ENCODE results near the gene MNT.

Gene MNT

DNA sequence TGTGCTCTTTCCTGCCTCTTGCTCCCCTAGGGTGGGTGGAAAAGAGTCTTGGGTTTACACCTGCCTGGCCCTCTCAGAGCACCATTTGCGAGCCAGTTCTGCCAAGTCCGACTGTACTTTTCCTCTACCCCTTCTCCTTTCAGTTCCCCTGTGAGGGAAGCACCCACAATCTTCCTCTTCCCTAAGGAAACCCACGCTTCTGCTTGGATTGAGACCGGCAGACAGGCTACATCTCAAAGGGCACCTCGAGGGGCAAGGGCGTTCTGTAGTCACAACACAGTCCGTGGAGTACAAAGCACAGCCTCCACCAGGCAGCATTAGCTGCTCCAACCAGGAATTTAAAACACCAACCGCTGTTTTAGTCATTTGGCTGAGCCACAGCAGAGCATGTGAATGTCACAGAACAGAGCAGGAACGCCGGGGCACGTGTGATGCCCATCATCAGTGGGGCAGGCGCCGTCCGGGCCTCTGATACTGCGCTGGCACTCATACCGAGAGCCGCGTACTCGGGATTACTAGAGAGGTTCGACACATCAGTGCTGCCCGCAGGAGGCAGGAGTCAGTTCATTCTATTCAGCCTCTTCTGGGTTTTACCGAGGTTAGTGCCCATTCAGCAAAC, 13.7 kb upstream of the MNT start:
- peak; percentile 43 for DNase-seq

DNA sequence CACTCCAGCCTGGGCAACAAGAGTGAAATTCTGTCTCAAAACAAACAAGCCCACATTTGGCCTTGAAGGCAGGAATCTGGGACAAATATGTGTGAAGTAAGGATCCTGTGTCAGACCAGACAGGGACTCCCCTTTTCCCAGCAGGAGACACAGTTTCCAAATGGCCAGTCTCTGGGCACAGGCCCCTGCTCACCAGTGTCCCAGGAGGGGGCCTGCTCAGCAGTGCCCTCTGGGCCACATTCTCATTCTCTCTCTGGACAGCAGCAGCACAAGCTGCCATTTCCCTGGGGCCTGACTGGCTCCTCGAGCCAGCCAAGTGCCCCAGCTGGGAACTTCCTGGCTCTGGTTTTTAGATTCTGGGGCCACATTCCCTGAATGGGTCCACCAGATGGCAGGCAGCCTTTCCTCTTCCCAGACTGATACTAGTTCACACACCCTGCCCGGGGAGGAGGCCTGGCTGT, 11.7 kb upstream of the MNT start:
- peak; percentile 81 for DNase-seq

DNA sequence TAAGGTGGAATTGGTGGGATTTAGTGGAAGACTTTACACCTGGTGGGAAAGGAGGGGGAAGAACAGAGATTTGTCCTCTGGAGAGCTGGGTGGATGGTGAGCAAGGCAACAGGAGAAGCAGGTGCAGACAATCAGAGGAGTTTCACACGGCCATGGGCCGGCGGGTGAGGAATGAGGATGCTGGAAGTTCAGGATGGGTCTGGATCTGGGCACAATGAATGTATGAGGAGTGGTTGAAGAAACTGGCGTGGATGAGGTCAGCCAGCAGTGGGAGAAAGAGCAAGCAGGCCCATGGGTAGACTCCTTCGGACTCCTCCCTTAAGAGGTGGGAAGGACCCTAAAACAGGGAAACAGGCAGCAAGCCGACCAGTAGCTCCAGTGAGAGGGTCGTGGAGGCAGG, 10.1 kb upstream of the MNT start:
- DNase-seq: no peak

DNA sequence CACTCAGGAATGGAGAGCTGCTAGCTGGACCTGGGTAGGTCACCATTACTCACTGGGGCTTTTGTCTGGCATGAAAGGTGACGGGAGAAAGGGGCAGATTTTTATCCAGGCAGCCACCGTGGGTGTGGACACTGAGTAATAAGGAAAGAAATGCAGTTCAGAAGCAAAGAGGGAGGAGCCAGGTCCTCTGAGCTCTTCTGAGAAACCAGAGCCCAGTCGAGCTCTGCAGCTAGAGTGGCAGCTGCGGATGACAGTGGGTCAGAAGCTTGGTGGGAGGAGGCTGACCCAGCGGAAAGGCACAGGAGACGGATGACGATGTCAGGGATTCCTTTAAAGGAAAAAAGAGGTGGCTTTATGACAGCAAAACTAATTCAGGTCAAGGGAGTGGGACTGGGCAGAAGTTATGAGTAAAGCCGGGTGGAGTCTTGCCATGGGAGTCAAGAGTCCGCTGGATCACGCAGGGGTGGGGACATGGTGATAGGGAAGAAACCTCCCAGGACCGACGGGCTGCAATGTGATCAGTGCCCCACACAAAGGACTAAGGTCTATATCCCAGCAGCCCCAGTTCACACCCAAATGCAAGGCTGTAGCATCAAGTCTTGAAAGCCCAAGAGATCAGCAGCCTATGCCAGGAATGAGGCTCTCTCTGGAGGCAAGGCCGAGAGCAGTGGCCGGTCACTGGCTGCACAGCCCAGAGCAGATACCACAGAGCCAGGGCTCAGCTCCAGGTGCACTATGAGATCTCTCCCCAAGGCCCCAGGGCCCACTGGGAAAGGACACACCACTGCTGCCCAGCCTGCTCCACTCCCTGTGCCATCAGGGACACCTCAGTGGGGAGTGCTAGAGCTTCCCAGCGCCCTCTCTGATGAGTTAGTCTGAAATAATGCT, 6.3 kb upstream of the MNT start:
- peak; percentile 97 for DNase-seq

DNA sequence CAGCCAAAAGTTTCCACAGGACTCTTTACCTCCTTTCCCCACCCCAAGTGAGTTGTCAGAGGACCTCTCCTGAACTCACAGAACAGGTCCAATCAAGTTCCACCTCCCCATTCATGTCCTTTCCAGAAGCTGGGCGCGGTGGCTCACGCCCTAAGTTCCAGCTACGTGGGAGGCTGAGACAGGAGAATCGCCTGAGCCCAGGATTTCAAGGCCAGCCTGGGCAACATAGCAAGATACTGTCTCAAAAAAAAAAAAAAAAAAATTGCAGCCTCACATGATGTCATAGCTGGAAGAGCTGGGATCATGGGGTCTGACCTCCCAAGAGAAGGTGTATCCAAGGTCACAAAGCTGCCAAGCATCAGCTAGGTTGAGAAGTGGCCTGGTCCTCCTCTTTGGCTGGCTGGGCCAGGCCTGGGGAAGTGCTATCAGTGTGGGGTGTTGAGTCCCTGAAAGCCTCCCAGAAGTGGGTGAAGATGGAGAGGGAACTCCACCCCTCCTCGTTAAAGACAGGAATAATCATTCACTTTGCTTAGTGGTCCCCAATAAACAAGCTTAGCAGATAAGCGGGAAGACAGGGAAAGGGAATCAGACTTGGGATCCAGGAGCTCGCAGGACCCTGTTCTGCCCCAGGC, 5.5 kb upstream of the MNT start:
- peak; percentile 55 for DNase-seq

DNA sequence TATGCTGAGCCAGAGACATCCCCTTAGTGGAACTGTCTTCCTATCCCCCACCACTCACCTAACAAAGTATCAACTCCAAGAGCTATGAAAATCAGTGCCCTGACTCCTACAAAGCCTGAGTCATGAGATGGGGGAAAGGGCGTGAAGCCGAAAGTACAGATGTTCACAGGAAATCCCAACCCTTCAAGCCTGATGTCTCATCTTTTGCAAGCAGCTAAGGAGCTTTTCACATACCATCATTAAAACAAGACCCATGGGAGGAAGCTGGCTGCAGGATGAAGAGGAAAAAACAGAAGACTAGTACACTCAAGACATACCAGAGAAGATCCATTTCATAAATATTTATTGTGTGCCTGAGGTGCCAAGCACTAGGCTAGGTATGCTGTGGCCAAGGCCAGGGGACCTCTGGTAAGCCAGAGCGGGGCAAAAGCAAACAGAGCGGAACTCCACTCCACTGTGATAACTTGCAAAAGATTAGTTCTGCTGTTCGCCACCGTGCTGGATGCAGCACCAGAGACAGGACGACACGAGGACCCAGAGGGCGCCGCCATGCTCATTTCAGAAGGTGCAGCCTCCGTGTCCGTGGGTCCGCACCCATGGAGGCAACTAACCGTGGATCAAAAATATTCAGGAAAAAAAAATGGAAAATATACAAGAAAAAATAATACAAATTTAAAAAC, 4.5 kb upstream of the MNT start:
- DNase-seq: peak; percentile 73

DNA sequence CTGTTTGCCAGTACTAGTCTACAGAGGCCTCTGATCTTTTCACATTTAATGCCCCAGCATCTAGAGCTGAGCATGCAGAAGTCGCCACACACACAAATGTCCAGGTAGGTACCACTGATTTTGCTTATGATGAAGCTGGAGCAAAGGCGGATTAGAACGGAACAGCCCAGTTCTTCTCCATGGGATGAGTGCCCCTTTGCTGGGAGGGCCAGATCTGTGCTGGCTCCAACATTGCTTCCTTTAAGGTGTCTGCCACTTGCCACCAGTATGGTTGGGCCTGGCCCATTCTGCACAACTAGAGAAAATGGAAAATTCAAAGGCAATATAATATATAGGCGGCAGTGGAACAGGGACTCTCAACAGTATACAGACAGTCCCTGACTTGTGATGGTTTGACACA, 2.2 kb upstream of the MNT start:
- no peak for DNase-seq

DNA sequence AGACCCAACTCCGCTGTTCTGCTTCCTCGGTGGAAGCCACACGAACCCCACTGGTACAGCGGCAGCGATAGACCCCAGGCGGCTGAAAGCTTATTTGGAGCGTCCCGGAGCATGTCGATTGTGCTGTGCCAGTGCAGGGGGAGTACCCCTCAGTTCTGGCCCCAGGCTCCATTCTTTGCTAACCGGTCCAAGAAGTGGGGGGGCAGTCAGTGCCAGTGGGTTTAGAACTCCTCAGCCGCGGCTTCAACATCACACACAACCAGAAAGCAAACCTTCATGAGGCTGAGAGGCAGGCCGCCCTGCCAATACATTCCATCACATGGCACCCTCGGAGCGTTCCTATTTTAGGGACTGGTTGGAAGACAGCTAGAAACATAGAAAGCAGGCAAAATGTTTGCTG, 1.7 kb upstream of the MNT start:
- no peak for DNase-seq

DNA sequence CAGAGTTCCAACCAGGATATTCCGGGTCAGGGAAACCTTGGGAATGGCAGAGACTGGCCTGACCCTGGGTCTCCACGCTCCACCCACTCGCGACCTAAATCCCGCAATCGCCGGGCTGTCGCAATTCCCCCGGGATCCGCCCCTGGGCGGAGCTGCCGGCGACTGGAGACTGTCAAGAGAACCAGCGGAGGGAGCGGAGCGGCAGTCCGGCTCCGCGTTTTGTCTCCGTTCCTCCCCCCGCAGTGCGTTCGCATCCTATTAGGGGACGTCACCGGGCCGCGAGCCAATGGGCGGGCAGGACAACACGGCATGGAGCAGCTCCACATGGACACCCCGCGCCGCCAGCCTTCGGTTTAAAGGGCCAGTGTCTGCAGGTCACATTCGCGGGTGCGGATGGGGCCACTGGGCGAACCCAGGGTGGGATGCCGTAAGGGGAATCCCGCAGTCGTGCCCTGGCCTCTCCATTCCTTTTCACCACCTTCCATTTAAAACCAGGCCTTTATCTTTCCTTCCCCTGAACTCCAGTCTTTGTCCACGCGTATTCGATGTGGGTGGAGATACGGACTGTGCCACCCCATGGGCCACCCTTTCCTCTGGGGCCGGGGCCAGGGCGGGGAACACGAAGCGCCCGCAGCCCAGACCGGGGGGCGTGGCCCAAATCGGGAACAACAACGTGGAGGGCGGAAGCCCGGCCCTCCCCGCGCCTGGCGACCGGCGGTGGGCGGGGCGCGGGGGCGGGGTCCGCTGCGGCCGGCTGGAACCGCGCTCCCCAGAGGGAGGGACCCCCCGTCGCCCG, 764 bp upstream of the MNT start:
- peak; percentile 100 for DNase-seq

DNA sequence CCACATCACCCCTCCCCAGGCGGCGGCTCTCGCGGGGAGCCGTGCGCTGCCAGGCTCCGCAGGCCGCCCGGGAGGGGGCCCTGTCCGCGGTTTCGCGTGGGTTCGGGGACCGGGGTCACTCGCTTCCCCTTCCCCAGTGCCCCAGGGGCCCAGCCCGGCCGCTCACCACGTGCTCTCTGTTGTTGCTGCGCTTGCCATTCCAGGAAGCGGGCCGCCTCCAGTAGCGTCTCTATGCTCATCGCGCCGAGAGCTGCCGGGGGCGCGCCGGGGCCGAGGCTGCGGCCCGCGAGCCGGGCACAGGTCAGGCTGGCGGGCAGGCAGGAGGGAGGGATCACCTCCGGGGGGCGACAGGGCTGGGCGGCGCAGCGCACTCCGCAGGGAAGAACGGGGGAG, 390 bp downstream of the MNT start:
- DNase-seq: peak; percentile 89

DNA sequence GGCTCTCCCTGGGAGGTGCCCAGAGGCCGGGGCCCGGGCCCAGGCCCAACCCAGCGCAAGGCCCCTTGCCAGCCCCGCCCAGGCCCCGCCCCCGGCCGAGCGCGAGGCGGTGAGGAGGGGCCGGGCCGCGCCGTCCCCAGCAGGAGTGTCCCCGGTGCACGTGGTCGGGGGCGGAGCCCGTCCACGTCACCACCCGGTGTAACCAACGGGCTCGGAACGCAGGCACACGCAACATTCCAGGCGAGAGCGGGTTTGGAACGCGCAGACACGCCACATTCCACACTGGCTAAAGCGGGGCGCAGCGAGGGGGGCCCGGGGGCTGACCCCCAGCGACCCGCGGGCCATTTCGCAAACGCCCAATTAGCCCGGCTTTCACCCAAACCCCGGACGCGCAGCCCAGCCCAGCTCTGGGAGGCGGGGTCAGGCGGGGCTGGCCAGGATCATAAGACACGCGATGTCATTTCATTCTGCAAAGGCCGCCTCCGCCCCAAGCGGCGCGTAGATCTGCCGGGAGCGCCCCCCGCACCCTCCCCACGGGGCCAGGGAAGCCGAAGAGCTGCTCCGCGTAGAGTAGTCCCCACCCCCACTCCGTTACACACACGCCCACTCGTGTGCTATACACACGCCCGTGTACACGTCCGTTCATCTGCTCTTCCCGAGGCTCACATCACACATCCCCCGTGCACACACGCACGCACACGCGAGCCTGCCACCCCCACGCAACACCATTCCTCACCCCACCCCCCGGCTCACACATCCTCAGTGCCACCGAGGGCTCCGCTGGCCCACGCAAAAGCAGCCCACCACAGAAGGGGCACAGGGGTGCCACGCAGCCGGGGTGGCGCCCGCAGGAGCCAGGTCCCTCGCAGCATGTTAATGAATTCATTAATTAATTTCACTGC, 1.0 kb downstream of the MNT start:
- peak; percentile 99 for DNase-seq

DNA sequence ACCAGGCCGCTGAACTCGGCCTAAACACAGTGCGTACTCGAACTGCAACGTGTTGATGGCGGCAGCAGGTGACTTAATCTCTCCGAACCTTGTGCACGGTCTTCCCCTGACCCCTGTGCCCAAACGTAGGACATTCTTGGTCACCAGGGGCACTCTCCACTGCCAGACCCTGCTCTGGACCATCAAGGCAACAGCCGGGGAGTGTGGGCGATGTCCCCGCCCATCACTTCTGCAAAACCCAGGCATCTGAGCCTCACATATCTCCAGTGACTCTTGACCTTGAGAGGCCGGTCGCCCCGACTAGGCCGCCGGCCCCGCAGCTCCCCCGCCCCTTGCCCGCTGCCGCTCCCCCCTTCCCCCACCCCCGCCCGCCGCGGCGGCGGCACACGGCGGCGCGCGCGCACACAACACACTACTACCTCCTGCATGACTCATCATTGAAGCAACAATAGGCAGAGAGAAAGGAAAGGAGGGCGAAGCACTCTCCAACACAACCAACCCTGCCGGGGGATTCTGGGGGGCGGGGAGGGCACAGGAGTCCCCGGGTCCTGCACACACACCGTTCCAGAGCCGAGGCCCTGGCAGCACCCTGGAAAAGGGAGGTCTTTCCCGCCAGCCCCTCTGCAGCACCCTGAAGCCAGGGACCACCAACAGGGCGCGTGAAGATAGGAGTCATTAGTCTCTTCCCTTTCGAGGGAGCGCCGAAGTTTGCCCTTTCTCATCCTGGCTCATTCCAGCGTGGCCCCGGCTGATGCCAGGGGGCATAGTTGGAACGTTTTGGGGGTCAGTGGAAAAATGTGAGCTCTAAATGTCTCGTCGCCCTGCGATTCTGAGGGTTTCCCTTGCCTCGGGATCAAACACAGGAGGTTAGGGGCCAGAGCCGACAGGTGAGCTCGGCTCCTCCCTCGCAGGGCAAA, 1.9 kb downstream of the MNT start:
- DNase-seq: peak; percentile 91

DNA sequence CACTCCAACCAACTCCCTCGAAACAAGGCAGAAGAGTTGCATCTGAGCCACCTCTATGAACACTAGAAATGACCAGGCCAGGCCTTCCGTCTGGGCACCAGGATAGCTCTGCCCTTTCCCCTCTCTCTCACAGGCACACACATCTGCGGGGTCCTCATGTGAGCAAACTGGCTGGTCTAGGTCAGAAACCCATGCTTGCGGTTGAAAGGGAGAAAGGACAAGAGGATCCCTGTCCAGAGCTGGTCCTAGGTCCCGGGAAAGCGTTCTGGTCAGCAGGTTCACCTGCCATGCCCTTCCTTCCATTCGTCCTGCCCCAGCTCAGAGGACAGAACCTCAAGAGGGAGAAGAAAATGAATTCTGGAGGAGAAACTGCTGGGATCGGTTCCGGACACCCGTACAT, 2.7 kb downstream of the MNT start:
- DNase-seq: peak; percentile 65

DNA sequence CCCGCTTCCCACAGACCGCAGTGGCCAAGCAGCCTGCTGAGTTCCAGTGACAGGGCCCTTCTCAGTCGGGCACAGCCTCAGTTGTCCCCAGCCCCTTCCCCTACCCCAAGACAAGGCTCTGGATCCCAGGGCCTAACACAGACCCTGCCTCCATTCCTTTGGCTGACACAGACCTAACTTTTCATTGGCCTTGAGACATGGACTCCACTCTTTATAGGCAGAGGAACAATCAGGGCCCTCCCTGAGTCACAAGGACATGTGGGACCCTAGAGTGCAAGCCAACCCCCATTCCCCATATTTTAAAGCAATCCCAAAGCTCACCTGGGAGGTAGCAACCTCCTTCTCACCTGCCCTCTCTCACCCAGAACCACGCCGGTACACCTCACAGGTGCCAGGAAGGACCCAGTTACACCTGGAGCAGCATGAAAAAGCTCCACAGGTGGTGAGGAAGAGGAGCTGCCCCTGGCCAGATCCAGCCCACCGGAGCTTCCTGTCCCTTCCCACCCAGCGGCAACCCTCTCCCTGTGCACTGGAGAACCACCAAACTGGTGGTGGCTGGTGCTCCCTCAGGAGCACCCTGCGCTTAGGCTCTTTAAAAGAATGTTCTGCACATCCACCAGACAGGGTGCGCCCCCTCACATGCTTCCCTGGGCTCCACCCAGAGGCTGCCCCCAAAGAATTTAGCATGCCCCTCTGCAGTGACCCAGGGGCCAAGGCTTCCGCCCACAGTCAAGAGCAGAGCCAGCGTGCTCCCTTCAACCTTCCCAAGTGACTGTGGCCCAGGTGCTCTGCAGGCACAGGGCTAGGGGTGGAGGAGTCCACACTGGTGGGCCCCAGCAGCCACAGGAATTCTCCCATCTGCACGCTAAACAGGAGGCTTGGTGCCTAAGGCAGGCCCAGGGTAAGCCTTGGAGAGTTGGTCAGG, 3.4 kb downstream of the MNT start:
- peak; percentile 55 for DNase-seq

DNA sequence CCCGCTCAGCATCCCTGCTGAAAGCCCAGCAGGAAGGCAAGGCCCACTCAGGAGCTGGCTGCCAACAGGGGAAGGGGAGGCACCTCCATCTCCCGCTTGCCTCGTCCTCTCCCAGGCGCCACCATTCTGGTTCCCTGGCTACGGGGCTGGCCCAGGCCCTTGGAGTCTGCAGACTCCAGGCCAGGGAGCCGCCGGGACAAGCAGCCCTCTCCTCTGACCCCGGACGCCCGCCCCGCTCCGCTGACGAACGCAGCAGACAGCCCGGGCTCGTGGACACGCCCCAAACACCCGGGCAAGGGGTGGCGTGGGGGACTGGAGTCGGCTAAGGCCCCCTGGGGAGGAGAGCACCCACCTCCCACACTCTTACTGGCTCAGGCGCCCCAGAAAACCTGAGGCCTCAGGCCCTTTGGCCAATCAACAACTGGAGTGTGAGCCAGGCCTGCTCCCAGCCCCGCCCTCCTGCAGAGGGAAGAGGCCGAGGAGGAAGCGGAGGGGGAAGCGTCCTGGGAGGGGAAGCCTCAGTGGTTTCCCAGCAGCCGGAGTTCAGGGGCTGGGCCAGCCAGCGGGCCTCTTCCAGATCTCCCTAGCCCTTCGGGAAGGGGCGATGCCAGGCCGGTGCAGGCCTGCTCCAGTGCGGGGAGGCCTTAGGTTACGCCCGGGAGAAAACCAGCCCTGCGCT, 4.2 kb downstream of the MNT start:
- DNase-seq: peak; percentile 100

DNA sequence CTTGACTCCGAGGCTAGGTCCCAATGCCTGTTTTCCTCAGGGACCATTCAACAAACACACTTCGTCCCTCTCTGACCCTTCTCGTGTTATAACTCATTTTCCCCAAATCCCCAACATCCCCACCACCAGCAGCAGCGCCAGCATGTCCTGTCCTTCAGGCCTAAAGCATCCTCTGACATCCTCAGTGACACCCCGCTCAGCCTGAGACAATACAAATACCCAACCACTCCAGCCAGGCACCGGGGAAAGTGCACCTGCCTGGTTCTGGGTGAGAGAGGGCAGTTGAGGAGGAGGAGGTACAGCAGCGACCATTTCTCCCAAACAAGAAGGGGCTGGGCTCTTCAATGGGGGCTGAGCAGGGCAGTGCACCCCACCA, 4.7 kb downstream of the MNT start:
- DNase-seq: no peak

DNA sequence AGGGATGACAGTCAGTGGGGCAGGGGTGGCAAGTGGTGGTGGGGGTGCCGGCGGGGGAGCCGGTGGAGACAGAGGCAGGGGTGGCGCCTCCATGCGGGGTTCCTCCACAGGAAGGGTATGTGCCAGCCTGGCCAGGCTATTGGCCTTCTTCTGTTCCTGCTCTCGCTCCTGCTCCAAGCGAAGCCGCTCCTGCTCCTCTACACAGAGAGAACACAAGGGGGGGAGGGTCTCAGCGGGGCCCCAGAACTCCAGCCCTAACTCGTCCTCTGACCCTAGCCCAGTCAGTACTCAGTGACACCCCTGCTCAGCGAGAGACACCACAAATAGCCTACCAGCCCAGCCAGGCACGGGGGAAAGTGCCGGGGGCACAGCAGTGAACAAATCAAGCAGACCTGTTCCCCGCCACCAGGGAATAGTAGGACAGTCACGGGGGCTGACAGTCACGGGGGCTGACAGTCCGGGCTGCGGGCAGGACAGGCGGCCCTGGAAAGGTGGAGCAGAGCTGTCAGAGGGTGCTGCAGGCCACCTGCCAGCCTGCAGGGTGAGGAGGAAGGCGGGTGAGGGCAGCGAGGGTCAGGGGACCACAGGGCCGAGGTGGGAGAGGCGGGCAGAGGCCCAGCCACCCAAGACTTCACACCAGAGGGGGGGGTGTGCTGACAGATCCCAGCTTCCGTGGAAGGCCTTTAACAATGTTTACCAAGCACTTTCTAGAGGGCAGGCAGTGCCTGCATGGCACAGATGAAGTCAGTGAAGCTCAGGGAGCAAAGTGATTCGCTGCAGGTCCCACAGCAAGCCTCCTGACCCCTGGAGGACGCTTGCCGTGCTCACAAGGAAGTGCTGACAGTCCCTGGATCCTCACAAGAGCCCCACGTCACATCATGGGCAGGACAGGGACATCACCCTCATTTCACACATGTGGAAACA, 5.3 kb downstream of the MNT start:
- DNase-seq: peak; percentile 85
